Mucosa of gallbladder (tissue), 1 donor: ENCODE measurements around the gene PRIMA1. TPM values are rescaled to one million over a fixed set of nuclear protein-coding genes. Genes with fewer than 3 reads are reported as not detected.

Experiments
- DNase-seq: peaks from one replicate; pipeline ENCODE4 v3.0.0-alpha.2; 2020; ENCODE audit warnings: low spot score
- total RNA-seq: library from RNA; stranded (reverse); gene quantifications from one replicate; pipeline ENCODE4 v1.2.1, GENCODE V29; 2021
- donor health status: DM: no; HTN: no; CAD: no.

The PRIMA1 gene
- total RNA-seq, 1 donor from 2014 or later, result 5.0 TPM

DNA sequence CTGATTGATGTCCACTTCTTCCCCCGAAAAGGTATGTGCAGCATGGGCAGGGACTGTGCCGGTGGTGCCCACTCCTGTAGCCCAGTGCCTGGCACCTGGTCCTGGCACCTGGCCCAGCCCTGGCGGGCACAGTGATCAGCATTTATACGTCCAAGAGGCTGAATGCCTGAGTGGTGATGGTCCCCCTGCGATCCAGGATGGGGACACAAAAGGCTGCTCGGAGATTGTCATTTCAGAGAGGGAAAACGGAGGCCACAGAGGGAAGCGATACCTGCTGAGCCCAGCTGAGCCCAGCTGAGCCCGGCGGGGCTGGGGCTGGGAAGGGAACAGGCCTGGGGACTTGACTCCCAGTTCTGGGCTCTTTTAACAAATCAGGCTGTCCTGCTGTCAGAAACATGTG, 55.8 kb downstream of the PRIMA1 start:
- no peak for DNase-seq

- no peak for DNase-seq
Observed at GRCh38 chr14:93731753-93732152, 56.5 kb downstream of the PRIMA1 start.

DNA sequence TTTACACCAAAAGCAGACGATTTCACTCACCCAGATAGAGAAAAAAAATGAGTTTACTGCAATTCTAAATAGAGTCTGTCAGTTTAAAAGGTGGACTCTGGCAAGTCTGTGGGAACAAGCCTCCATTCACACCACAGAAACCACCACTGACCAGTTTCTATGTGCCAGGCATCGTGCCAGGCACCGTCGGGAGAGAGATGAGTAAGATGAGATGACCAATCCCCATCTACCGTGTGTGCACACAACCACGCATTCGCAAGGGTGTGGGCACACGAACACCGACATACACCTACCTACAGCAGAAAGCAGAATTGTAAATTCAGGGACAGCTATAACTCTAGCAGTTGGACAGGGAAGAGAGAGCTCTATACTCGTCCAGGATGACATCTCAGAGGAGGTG, 58.3 kb downstream of the PRIMA1 start:
- no peak for DNase-seq

GRCh38 chr14:93728651-93729016, 59.7 kb downstream of the PRIMA1 start:
- DNase-seq, result no peak

- no peak for DNase-seq
Observed at GRCh38 chr14:93727917-93728650, 60.2 kb downstream of the PRIMA1 start.

- DNase-seq, result no peak
Observed at GRCh38 chr14:93727039-93727740, 61.1 kb downstream of the PRIMA1 start.

DNA sequence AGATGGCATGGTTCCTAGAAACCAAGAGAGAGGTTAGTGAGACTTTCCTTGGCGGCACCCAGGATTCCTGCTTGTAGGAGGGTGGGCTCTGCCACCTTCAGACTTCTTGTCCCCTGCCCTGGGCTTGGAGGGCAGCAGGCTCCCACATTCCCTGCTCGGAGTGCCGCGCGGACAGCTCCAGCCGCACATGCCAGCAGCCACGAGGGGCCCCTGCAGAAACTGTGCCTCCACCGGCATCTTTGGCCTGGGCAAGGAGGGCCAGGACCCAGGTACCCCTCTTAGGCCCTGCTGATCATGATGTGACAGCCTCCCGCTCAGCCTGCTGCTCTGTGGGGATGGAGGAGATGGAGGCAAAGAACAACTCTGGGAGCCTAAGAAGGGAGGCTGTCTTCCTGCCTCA, 62.3 kb downstream of the PRIMA1 start:
- DNase-seq, result no peak

DNA sequence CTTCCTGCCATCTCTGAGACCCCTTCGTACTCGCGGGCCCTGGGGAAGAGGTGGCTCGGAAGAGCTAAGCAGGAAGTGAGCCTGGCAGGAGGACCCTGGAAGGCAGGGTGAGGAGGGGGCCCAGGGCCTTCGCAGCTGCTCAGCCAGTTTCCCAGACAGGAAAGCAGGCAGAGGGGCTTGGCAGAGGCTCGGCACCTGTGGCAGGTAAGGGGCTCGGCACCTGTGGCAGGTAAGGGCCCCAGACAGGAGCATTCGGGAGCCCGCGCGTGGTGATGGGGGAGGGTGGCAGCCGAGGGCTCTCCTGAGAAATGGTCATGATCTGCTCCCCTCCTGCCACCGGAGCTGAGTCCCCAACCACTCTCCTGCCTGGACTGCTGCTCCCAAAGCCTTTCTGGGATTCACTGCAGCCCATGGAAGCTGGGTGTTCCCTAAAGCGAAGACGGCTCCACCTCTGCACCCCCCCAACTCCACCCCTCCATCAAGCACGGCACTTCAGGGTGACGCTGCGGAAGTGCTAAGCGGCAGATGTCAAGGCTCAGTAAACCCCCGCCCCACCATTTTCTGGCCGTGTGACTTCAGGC, 63.2 kb downstream of the PRIMA1 start:
- DNase-seq, result no peak

DNA sequence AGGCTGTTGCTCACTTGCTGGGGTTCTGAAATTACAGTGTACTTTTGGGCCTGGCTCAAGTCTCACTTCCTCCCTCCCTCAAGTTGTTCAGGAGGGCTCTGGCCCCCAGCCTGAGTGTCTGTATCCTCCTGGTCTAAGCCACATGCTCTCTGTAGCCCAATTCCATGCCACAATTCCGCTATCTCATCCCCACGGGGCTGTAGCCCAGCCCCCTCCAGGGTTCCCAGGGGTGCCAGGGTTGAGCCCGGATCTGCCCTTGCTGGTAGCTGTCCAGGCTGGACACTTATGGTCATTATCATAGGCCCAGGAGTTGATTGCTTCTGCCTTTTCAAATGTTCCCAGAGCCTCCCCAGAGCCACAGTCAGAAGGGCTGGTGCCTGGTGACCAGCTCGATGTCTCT, 65.3 kb downstream of the PRIMA1 start:
- no peak for DNase-seq

- DNase-seq, result no peak
Observed at GRCh38 chr14:93720981-93721483, 67.3 kb downstream of the PRIMA1 start.

DNA sequence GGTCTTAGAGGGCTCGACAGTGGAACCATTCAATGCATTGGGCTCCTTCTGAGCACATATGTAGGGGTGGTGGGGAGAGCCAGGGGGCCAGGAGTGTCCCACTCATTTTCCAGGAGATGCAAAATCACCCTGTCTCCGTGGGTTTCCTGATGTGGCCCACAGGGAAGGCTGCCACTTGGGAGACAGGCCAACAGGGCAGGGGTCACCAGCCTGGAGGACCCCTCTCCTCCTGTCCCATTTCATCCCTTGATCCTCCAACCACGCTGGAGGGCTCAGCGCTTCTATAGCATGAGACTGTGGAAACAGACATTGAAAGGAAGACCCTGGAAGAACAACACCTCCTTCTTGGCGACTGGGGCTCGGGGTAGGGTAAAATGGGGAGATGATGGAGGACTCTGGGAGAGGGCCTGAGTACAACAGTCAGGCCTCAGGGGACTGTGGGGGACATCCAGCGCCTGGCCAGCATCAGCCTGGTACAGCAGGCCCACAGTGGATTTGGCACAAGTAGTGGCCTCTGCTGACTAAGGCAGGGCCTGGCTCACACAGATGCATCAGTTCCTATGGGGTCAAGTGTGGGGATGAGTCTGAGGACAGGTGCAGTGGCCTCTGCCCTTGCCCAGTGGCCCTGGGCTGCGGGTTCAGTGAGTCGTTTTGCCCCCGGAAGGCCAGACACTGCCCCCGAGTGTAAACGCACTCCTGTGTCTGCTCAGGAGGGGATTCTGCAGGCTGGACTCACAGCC, 68.0 kb downstream of the PRIMA1 start:
- DNase-seq, result no peak

DNA sequence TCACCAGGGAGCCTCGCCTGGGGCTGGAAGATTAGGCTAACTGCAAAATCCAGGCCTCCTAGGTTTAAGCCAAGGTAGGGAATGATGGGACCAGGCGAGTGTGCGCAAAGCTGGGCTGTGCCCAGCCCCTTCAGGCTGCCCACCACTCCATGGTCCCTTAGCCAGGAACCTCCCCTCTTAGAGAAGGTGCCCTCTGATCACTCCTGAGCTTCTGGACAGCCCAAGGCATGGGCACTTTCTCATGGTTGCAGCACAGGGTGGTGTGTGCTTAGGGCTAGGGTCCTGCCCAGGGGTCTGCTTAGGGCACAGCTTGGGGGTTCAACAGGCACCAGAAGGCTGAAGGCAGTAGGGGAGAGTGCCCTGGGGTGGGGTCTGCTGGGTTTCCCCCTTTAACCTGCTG, 69.0 kb downstream of the PRIMA1 start:
- DNase-seq, result no peak

DNA sequence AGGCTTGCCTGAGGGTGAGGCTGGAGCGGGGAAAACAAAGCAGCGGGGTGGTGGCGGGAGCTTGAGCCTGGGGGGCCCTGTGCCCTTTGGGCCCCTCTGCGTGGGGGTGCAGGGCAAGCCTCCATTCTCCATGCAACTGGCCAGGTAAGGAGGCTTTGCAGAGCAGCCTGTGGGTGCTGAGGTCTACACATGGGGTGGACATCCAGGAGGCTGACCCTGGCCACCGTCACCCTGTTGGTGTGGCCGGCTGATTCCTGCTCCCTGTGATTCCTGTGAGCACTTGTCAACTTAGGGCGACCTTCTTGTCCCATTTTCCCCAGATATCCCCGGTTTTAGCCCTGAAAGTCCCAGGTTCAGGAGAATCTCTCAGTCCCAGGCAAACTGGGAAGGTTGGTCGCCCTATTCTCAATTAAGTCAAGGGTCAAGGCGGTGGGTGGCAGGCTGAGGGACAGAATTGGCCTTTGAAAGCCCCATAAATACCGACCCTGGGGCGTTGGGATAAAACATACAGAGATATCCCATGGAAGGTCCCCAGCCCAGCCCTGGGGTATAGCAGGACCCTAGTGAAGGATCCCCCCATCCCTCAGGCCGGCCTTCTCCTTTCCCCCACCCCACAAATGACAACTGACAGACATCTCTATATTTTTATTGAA, 70.5 kb downstream of the PRIMA1 start:
- DNase-seq, result no peak

DNA sequence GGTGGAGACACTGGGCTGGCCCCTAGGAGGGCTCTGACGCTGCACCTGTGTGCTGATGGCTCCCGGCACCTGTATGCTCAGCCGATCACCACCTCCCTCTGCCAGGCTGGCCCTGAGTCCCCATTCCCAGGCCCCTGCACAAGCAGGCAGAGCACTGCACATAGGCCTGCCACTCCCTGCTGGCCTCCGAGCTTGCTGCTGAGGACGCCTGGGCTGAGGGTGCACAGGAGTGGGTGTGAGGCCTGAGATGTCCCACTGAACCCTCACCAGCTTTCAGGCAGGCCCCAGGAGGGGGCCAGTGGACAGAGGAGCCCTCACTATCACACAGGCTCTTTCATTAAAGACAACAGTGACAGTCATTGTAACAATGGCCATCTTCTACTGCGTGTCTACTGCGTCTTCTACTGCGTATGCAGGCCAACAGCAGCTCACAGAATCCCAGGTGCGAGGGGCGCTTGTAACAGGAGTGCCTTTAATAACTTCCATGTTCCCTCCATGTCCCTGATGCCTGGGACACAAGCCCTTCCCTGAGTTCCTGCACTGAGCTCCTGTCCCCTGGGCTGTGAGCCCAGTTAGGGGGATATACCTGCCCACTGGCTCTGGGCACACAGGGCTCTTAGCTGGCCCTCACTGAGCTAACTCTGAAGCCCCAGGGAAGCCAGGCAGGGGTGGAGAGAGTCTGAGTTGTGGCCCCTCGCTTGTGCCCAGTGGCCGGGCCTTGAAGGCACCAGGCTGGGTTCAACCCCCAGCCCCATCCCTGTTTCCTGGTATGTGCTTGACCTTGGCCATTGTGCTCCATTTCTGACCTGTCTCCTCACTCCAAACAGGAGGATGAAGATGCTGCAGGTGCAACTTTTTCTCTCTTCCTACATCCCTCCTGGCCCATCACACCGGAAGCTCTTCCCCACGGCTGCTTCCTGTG, 71.3 kb downstream of the PRIMA1 start:
- DNase-seq, result no peak

DNA sequence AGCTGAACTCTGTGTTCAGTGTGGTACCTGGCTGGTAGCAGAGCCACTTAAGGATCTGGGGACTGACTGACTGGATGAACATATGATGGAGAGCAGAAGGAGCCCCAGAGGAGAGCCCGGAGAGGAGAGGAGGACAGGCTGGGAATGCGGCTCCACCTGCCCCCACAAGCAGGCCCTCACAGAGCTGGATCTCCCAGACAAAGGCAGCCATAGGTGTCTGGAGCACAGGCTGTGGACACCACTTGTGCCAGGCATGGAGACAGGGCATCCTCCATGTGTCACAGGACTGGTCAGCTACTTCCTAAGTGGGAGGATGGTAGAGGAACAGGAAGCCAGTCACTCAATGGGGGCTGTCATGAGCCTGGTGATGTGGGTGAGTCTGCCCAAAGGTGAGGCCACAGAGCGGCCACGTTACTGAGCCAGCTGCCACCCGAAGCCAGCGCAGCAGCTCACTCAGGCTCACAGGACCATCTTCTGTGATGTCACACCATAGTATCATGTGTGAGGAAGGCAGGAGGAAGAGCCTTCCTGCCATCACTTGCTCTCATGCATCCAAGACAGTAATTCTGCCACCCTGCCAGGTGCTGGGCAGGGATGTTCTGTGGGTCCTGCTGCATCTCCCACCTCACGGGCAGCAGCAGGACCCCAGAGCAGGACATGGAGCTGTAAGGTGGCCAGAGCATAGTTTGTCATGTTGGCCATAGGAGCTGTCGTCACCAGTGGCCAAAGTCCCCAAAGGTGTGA, 72.1 kb downstream of the PRIMA1 start:
- no peak for DNase-seq

GRCh38 chr14:93715279-93715927, 72.9 kb downstream of the PRIMA1 start:
- DNase-seq, result no peak

GRCh38 chr14:93714605-93715004, 73.7 kb downstream of the PRIMA1 start:
- no peak for DNase-seq

DNA sequence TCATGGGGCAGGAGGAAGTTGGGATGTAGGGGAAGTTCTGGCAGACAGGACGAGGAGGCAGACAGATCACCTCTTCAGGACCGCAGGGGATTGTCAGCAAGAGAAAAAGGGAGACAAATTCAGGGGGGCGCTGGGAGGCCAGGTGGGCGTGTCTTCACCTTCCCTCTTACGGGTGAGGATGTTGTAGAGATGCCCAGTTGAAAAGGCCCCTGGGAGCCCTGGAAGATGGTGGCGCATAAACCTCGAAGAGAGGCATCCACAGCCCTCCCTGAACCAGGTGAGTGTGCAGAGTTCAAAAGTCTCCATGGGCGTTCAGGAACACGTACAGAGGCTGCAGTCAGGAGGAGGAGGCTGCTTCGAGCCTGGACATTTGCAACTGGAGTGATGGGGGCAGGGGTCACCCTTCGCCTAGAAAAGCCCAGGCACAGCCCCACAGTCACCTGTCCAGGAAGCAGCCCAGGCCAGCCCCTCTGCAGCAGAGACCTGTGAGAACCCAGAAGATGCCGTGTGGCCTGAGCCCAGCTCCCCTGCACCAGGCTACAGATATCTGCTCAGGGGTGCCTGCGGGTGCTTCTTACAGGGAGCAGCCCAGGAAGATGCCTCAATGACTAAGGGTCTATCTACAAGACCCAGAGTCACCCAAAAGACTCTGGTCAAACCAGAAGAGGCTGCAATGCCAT, 74.4 kb downstream of the PRIMA1 start:
- no peak for DNase-seq
